ENCODE results near the gene MB.

Gene MB

DNA sequence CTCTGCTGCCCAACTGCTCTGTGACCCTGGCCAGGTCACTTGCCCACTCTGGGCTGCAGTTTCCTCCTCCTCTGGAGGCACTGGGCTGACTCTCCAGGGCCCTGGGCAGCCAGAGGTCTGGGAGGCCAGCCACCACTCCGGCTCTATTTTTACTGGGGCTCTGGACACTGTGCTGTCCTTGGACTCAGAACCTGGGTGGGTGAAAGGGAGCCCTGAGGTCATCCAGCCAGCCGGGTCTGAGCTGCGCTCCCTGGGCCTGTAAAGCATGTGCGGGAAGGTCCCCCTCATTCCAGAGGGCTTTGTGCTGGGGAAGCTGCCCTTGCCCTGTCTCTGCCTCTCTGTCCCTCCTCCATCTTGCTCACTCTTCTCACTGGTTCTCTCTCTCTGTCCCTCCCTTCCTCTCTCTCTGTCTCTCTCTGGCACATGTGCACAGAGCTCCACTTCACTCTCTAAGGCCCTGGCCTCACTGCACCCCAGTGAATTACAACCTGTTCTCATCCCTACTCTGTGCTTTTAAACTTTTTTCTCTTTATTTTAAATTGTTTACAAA, 24.6 kb downstream of the MB start:
- DNase-seq = no peak

DNA sequence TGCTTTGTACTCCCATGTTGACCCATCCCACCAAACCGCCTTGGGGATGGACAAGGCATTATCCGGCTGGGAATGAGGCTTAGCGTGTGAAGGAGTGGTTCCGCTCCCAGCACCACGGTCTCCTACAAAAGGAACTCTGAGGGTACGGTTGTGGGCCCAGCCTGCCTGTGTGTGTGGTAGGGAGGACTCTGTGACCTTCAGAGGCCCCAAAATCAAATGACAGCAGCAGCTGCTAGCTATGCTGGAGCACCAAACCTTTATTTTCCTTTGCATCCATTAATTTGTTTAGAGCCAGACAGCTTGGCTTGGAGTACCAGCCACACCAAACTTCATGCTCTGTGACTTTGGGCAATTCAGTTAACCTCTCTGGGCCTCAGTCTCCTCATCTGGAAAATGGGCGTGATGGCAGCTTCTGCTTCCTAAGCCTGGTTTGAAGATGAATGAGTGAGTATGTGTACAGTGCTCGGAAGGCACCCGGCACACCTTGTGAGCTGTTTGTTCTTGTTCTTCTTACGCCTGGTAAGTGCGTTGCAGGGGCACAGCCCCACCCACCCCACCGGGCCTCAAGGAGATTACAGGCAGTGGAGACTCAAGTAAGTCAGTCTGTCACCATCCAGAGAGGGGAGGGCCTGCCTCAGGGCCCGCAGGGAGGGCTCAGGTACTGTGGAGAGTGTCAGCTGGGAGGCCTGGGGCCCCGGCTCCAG, 25.3 kb downstream of the MB start:
- no peak for DNase-seq

DNA sequence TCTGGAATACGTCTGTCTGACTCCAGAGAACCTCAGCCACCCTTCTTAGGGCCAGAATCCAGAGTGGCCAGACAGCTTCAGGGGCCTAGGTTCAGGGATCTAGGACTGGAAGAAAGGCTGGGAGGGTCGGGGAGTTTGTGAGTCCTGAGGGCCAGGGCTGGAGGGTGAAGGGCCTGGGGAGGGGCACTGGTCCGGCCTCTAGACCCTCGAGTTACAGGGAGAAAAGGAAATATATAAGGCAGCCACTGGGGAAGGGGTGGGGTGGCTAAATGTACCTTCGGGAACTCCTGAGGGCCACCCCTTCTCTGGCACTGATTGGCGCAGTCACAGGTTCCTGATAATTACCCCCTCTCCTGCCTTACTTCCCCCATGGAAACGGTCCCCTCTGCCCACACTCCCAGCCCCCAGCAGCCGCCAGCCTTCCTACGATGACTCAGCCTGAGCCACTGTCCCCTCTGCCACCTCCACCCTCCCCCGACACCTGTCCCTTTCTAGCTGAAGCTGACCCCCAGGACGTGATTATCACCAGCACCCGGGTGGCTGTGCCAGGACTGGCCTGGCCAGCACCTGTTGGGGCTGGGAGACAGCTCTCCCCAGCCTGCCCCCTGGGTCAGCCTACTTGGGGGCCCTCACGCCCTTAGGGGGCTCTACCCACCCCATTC, 26.4 kb downstream of the MB start:
- no peak for DNase-seq

DNA sequence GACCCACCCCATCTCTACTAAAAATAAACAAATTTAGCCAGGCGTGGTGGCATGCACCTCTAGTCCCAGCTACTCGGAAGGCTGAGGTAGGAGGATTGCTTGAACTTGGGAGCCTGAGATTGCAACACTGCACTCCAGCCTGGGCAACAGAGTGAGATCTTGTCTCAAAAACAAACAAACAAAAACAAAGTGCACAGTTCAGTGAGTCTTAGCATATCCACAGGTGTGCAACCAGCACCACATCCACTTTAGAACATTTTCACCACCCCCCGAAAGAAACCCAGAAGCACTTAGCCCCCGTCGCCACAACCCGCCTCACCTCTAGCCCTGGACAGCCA, 27.4 kb downstream of the MB start:
- DNase-seq = no peak

DNA sequence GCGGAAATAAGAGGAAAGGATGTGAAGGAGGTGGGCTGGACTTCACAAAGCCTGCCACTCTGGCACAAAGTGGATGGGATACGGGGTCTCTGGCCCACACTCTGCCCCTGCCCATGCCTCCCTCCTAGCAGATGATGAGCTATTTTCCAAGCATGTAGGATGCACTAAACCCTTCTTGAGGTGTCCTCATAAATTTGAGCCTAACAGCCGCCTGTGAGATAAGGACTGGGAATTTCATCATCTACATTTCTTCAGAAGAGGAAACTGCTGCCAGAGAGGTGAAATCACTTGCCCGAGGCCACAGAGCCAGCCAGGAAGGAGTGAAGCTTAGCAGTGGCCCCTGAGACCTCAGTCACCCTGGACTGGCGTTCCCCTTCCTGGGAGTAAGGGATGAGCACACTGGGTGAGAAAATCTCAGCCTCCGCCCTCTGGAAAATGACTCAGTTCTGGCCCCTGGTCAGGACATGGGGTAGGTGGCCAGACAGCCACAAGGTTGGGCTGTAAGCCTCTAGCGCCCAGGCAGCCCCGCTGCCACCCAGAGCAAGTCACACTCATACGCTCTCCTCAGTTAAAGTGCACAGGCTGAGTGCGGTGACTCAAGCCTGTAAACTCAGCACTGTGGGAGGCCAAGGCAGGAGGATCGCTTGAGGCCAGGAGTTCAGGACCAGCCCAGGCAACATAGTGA, 27.9 kb downstream of the MB start:
- DNase-seq = no peak

DNA sequence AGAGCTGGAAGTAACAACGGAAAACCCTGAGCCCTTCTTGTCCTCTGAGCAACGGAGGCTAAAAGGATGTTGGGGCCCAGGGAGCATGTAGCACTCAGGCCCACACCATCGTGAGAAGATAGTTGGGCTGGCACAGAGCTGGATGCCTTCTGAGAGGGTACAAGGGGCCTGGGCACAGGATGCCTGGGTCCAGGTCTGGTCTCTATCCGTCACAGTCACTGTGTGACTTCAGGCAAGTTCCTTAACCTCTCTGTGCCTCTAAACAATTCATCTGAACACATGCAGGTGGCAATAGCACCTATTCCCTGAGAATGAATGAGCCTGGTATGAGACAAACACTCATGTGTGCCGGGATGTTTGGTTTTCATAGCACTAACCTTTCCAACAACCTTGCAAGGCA, 29.2 kb downstream of the MB start:
- no peak for DNase-seq

DNA sequence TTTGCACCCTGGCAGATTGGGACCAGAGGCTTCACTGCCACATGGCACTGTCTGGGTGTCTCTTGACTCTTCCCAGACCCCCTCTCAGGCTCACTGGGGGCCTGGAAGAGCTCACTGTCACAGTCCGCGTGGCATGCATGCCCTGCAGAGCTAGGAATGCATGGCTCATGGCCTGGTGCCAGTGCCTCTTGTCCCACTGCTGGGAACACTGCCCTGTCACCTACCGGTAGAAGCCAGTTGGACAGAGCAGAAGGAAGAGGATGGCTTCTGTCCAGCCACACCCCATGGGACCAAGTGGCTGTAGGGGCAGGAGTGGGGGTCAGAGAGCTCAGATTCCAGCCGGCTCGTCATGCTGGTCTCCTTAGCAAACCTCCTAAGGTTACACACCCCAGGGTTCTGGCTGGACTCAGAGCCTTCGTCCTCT, 29.7 kb downstream of the MB start:
- DNase-seq = no peak

DNA sequence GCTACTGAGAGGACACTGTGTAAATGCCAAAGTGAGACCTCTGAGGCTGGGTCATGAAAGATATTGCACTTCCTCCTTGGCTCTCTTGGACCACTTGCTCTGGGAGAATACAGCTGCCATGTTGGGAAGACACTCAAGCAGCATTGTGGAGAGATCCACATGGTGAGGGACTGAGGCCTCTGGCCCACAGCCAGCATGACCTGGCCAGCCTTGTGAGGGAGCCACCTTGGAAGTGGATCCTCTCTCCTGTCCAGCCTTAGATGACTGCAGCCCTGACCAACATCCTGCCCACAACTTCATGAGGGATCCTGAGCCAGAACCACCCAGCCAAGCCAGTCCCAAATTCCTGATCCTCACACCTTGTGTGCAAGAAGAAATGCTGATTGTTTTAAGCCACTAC, 30.4 kb downstream of the MB start:
- DNase-seq = no peak

DNA sequence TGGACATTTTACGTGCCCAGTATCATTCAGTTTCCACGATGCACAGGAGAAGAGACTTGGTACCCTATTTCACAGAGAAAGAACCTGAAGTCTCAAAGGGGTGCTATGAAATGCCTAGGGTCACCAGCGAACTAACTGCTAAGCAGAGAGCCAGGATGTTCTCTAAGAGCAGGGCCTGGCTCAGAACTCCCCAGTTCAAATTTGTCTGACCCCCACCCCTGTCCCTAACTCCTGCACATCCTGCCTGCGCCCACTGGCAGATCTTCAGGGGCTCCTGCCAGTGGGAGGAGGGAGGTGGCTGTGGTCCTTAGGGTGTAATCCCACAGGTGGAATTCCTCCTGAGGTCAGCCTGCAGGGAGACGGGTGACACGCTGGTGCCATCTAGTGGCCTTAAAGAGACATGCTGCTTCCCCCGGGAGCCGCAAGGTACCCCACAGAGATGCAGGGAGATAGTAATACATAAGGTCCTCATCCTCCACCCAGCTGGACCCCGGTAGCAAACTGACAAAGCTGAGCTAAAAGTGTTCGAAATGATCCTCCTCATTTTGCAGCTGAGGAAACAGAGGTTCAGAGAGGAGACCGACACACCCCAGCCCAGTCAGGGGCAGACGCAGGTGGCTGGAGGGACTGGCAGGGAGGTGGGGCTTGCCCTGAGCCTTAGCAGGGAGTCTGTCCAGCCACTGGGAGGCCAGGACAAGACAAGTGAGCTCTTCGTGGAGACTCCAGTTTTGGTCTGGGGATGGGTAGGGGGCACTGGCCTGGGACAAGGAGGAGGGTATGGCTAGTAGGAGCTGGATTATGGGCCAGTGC, 34.1 kb downstream of the MB start:
- DNase-seq = peak; percentile 24

DNA sequence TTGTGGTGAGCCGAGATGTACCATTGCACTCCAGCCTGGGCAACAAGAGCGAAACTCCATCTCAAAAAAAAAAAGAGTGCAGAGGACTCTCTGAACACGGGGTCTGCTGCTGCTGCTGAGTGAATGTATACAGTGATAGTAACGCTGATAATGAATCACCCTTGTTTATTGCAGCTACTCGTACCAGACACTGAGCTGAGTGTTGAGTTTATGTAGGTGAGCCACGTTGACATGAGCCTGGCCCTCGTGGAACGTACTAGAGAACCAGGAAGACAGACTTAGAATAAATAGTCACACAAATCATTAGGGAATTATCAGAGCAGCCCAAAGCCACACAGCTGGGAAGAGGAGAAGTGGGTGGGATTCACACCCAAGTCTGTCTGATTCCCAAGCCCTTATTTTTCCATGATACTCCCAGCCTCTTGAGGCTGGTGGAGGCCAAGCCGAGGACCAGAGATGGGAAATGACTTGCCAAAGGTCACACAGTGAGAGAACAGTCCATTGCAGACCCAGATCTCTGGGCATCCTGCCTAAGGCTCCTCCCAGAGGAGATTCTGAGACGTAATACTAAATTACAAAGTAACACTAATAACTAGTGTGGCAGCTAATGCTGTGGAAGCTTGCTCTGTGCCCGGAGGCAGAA, 34.8 kb downstream of the MB start:
- DNase-seq = no peak

DNA sequence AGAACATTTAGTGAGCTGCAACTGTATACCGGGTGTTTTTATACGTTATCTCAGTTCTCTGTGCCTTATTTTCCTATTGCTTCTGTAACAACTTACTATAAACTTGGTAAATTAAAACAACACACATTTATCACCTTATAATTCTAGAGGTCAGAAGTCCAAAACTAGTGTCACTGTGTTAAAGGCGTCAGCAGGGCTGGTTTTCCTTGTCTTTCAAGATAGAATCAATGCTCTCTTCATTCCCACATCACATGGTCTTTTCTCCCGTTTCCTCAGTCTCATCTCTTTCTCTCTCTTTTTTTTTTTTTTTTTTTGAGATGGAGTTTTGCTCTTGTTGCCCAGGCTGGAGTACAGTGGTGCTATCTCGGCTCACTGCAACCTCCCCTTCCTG, 36.1 kb downstream of the MB start:
- no peak for DNase-seq

DNA sequence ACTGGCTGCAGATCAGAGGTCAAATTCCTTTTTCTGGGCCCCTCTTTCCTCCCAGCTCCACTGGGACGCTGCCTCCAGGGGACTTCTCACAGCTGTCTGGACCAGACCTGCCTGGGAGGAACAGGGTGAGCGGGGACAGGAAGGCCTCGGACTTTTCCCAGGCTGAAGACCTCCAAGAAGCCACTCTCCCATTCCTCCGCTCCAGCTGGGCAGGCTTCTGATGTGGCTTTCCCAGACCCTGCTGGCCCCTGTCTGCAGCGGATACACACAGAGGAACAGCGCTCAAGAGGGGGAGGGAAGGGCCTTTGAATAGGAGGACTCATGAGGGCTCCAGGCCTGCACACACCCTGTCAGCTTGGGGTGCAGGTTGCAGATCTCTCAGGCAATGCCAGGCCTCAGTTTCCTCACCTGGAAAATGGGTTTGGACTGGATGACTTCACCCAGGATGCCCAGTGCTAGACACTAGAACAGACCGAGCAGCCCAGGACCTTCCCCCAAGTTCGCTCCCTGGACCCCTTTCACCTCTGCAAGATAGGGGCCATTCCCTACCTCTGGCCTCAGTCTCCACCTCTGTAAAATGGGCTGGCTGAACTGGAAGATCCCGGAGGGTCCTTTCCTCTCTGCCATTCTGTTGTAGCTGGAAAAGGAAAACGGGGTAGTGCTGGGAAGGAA, 36.6 kb downstream of the MB start:
- DNase-seq = no peak

DNA sequence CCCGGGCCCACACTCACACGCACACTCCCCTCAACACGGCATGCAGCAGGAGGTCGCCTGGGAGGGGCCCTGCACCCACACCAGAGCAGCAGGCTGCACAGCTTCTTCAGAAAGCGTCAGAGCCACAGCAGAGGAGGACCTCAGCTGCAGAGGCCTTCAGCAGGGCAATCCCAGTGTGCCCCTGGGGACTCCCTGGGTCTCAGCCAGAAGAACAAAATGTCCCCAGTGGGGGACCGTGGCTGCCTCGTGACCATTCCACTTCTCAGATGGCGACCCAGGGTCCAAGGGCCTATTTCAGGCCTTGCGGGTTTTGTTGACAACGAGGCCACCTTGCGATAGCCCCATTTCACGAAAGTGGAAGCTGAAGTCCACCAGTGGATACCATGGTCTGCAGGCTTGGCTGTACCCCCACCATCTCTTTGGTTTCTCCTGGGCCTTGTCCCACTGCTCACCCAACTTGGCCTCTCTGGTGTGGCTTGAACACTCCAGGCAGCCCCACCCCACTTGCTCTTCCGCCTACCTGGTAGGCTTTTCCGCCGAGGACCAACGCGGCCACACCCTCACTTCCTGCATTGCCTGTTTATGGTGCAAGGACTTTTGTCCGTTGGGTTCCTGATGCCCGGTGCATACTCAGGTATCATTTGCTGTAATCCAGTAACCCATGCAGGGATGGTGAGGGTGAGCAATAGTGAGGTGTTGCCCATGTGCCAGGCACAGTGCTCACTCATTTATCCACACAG, 38.1 kb downstream of the MB start:
- no peak for DNase-seq

DNA sequence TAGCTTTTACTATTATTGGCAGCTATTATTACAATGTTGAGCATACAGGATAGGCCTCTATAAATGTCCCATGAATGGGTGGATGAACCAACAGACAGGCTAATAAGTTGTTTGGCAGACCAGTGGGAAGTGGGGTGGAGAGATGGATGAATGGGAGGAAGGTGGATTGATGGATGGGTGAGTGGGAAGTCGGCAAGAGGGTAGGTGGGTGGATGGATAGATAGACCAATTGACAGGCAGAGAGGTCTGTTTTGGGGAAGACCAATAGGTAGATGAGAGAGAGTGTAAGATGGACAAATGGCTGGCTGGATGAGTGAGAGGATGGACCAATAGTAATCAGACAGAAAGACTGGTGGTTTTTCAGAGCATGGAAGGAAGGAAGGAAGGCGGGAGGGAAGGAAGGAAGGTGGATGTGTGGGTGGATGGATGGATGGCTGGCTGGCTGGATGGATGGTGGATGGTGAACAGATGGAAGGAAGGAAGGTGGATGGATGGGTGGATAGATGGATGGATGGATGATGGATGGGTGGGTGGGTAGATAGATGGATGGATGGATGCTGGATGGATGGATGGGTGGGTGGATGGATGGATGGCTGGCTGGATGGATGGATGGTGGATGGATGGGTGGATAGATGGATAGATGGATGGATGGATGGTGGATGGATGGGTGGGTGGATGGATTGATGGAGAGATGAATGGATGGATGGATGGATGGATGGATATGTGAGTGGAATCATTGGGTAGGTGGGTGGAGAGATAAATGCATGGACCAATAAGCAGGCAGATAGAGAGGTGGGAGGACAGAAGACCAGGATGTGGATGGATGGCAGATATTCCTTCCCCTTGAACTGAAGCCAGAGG, 39.1 kb downstream of the MB start:
- no peak for DNase-seq

DNA sequence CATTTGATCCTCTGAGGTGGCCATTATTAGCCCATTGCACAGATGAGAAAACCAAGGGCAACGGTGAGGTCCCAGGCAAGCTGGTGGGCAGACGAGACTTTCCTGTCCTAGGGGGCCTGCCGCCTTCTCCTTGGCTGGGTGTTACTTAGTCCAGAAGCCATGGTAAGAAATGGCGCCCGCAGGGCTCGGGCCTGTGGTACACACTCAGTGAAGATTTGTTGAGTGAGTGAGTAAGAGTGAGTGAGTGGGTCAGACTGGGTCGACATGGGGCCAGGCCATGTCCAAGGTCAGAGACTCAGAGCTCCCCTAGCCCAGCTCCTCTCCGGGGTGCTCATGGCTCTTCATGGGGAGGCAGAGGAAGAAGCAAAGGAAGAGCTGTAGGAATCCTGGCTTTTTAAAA, 40.5 kb downstream of the MB start:
- no peak for DNase-seq

DNA sequence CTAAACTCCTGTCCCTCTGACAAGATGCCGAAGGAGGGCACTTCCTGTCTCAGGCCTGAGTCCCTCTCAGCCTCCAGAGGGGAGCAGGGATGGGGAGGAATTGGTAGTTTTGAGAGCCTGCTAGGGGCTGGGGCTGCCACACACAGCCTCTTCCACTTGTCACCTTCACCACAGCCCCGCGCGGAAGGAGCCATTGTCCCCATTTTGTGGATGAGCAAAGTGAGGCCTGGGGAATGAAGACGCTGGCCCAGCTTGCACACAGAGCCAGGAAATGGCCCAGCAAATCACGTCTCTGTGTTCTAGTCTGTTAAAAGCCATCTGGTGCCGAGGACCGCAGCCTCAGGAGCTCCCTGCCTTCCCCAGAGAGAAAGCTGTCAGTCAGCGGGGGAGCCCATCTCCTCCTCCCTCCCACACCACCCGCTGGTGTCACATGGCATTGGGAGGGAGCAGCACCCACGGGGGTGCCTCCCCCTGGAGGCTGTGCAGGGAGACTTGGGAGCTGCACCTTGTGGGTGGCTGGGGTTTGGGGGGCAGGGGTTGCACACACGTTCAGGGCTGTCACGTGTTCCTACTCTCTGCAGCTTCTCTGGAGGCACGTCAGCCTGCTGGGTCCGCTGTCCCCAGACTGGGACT, 41.9 kb downstream of the MB start:
- peak; percentile 20 for DNase-seq

DNA sequence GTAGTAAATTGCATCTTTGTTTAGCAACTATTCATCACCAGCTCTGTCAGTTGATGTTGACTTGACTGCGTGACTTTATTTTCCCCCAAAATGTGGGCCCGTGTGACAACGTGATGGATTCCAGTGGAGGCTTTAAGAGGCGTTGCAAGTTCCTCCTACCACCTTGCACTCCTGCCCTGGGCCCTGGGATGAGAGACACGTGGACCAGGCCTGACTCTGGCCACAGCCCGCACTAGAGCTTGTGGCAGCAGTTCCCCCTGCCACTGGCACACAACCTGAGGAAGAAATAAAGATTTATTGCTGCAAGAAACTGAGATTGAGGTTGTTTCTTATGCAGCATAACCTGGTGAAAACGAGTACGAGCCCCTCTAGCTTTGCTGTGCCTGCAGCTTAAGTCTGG, 44.6 kb downstream of the MB start:
- no peak for DNase-seq

DNA sequence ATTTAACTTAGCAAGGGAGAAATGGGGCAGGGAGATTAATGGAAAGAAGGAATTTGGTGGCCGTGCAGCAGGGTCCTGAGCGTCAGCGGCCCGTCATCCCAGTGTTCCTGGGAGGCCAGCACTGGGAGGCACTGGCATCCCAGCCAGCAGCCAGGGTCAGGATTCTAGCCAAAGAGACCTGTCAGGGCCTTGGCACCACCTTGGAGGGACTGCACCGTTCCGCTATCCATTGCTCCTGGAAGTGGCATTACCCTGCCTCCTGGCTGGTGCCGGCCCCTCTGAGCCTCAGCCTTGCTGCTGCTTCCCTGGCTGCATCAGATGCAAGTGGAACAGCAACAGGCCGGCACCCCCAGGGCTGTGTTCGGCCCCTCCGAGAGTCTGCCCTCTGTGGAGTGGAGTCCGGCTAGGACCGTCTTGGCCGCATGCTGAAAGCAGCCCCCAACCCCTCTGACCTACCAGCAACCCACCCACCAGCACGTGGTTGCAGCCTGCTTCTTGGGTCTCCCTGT, 46.4 kb downstream of the MB start:
- no peak for DNase-seq

DNA sequence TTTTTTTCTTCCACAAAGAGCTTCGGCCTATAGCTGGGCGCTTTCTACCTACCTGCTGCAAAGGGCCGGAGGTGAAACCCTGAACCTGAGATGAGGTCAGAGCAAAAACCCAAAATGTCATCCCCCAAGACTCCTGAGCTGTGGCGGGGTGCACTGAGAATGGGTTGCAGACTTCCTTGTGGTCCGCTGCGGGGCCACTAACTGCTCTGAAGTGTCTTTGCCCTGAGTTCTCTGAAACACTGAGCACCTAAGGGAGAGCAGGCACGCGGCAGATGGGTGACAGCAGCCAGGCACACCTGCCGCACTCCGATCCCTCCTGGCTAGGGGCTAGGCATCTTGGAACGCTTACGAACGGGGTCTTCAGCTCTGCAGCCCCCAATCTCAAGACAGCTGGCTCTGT, 47.2 kb downstream of the MB start:
- DNase-seq = no peak

All from NCI-H1436 treated with DMSO at 0.1 percent for 48 hours (cell line).